Heart left ventricle (tissue), 16 donors: ENCODE measurements around the gene SLC9A4. TPM values are rescaled to one million over a fixed set of nuclear protein-coding genes. Genes with fewer than 3 reads are reported as not detected.
"Not testable (repeated sequence)": the region's sequence is repeated elsewhere in the genome, so short reads cannot be mapped to it uniquely, and the experiment has no call there.

Experiments
- ATAC-seq, 4 donors: fragments of 200-7000 bp; cut with Tn5 transposase; one replicate each; pipeline ENCODE4 v1.9.1; 2020 to 2022; ENCODE audit warnings: moderate library complexity in 4 of 4, mild to moderate bottlenecking in 3 of 4, moderate number of reproducible peaks in 1 of 4
- DNase-seq, 5 donors: peaks; one replicate each; pipeline ENCODE4 v3.0.0-alpha.2; 2020
- H3K27ac ChIP-seq, 12 donors: fragments of 200-600 bp; sonication (generic) in 4 of 12; one replicate each; pipeline versions ENCODE4 v1.5.0 to v1.8.0; 2016 to 2022; ENCODE audit warnings: mild to moderate bottlenecking in 2 of 12
- H3K27me3 ChIP-seq, 9 donors: fragments of 200-600 bp; sonication (generic) in 2 of 9; one replicate each; pipeline versions ENCODE4 v1.5.1 to v1.8.0; 2016 to 2022; ENCODE audit warnings: mild to moderate bottlenecking in 3 of 9
- H3K36me3 ChIP-seq, 9 donors: fragments of 200-600 bp; sonication (generic) in 2 of 9; one replicate each; pipeline versions ENCODE4 v1.5.0 to v1.8.0; 2018 to 2022; ENCODE audit warnings: mild to moderate bottlenecking in 2 of 9
- H3K4me1 ChIP-seq, 12 donors: fragments of 200-600 bp; sonication (generic) in 4 of 12; one replicate each; pipeline versions ENCODE4 v1.5.0 to v1.8.0; 2016 to 2022; ENCODE audit warnings: mild to moderate bottlenecking in 3 of 12
- H3K4me3 ChIP-seq, 12 donors: fragments of 200-600 bp; sonication (generic) in 4 of 12; one replicate each; pipeline versions ENCODE4 v1.5.0 to v1.8.0; 2017 to 2022; ENCODE audit warnings: mild to moderate bottlenecking in 9 of 12, moderate library complexity in 4 of 12
- H3K9me3 ChIP-seq, 12 donors: fragments of 200-600 bp; sonication (generic) in 4 of 12; one replicate each; pipeline versions ENCODE4 v1.5.0 to v1.8.0; 2016 to 2022; ENCODE audit warnings: mild to moderate bottlenecking in 1 of 12
- POLR2A ChIP-seq, 2 donors: fragments of 450-650 bp; IDR thresholded peaks; one replicate each; pipeline ENCODE4 v1.6.1; 2017; ENCODE audit warnings: antibody characterized with exemption in 2 of 2, mild to moderate bottlenecking in 2 of 2, moderate library complexity in 2 of 2
- WGBS, 4 donors: extraction: QIAGEN DNeasy Blood & Tissue Kit in 2 of 4; methylation state at CpG; one replicate each; pipeline versions ENCODE4 v1.1.5 to v1.1.7; 2013 to 2018; 5-methylcytosine and 5-hydroxymethylcytosine counted together
- intact Hi-C, 10 donors: fragments of 100-400 bp; cut with DNase I; formaldehyde crosslinking; loops; one replicate each; pipeline versions ENCODE4 v1.11.1 to v1.14.2; 2022
- polyA plus RNA-seq, 2 donors: library from polyadenylated mRNA; stranded (reverse); fragments of 200-250 nt; gene quantifications; one replicate each; pipeline ENCODE4 v1.2.3, GENCODE V29; 2013
- total RNA-seq, 9 donors: library from RNA; depleted of rRNA in 2 of 9; stranded (reverse); fragments of >200 nt in 2 of 9; fragmentation: NEBNext Ultra II Directional in 3 of 9; extraction: Animal tissue kit (Norgen Biotek cat#: 25700) in 3 of 9; gene quantifications; one replicate each; pipeline versions ENCODE4 v1.1.0 to v1.2.4, GENCODE V29; 2016 to 2023
- TF ChIP-seq, protein P1 (sequence below), 12 donors: fragments of 200-600 bp; sonication (generic) in 4 of 12; IDR thresholded peaks; one replicate each; pipeline versions ENCODE4 v1.5.0 to v1.8.0; 2018 to 2022; ENCODE audit warnings: antibody characterized with exemption in 12 of 12, mild to moderate bottlenecking in 5 of 12
- donor health status: ischemic (EF 13 %, LVEDD 7.1; RV severe dilation, severe dysfunction).
- donor health status: healthy with polysubstance abuse.
- donor health status: DM: no; HTN: yes; CAD: no.
- donor health status: DM: no; HTN: no; CAD: no.
- donor health status: ischemic (EF 25% LVEDD 6.9; RV normal size, moderate dysfunction).
- donor health status: ischemic (EF 25% LVEDD 5.7; RV mildly dilated, moderate dysfunction).
- donor health status: healthy.
- donor health status: DM: yes; HTN: yes; CAD: no.
- donor health status: ischemic (EF 35%, LVEDD 5.7; RV mildly dilated, moderate dysfunction).
- donor health status: nonischemic (EF 11% LVEDD 7.7; RV severe dilation, severe dysfunction).
- donor health status: DM: yes; HTN: yes; CAD: no.
- donor health status: PGD.
- donor health status: ischemic (EF 29% LVEDD 5.4; RV normal size, mild dysfunction).
- donor health status: nonischemic (EF 23%, LVEDD 6.1; RV moderate dilation, normal function).

Gene SLC9A4
- total and polyA plus RNA-seq, 11 donors = not detected

DNA sequence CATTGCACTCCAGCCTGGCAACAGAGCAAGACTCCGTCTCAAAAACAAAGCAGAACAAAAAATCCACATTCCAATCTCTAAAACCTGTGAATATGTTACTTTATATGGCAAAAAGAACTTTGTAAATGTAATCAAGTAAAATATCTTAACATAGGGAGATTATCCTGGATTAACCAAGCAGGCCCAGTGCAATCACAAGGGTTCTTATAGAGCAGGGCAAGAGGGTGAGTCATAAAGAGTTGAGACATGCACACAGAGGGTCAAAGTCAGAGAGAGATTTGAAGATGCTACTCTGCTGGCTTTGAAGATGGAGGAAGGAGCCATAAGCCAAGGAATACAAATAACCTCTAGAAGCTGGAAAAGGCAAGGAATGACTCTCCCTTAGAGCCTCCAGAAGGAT, 85.4 kb downstream of the SLC9A4 start:
- intact Hi-C loops = no loop called here
- ATAC-seq (no peak), DNase-seq (no peak)
- no peak for TF ChIP-seq POLR2A (IDR thresholded peaks at IDR 0.05)
- TF ChIP-seq, protein P1, sequence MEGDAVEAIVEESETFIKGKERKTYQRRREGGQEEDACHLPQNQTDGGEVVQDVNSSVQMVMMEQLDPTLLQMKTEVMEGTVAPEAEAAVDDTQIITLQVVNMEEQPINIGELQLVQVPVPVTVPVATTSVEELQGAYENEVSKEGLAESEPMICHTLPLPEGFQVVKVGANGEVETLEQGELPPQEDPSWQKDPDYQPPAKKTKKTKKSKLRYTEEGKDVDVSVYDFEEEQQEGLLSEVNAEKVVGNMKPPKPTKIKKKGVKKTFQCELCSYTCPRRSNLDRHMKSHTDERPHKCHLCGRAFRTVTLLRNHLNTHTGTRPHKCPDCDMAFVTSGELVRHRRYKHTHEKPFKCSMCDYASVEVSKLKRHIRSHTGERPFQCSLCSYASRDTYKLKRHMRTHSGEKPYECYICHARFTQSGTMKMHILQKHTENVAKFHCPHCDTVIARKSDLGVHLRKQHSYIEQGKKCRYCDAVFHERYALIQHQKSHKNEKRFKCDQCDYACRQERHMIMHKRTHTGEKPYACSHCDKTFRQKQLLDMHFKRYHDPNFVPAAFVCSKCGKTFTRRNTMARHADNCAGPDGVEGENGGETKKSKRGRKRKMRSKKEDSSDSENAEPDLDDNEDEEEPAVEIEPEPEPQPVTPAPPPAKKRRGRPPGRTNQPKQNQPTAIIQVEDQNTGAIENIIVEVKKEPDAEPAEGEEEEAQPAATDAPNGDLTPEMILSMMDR (IDR thresholded peaks at IDR 0.05) = no peak
- WGBS, 4 donors = 79 to 100% (median 86%) methylated on average over 1 of the region's 1 CpG
- Histone ChIP-seq H3K4me3 (no peak overlapping the region), H3K27me3 (no peaks in the 10 kb centered on the region), H3K27ac (no peak overlapping the region), H3K4me1 (no peaks in the 10 kb centered on the region), H3K9me3 (peaks cover 0 to 3% (median 0%) of the 10 kb centered on the region in 12 donors), H3K36me3 (no peaks in the 10 kb centered on the region)

DNA sequence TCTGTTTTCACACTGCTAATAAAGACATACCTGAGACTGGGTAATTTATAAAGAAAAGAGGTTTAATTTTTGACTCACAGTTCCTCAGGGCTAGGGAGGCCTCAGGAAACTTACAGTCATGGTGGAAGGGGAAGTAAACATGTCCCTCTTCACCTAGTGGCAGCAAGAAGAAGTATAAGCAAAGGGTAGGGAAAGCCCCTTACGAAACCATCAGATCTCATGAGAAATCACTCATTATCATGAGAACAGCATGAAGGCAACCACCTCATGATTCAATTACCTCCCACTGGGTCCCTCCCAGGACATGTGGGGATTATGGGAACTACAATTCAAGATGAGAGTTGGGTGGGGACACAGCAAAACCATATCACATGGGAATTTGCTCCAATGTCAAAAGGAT, 89.5 kb downstream of the SLC9A4 start:
- H3K27ac ChIP-seq, H3K4me3 ChIP-seq, DNase-seq, intact Hi-C loops, H3K36me3 ChIP-seq, H3K27me3 ChIP-seq, H3K4me1 ChIP-seq, ATAC-seq: not testable (repeated sequence)
- WGBS, 4 donors = 69 to 85% (median 82%) methylated on average over 1 of the region's 1 CpG
- peaks cover 0 to 14% (median 4%) of the 10 kb centered on the region in 12 donors for H3K9me3 ChIP-seq

DNA sequence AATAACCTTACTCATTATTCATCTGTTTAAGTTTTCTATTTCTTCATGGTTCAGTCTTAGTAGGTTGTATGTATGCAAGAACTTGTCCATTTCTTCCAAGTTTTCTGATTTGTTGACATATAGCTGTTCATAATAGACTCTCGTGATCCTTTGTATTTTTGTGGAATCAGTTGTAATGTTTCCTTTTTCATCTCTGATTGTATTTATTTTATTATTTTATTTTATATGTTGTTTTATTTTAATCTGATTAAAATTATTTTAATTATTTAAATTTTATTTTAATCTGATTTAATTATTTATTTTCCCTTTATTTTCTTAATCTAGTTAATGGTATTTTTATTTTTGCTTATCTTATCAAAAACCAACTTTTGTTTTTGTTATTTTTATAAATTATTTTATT, 102.9 kb downstream of the SLC9A4 start:
- ATAC-seq (no peak), DNase-seq (no peak)
- 86 to 100% (median 94%) methylated on average over 1 of the region's 1 CpG for WGBS, 4 donors
- no peak overlapping the region for H3K4me3 ChIP-seq
- intact Hi-C loops = no loop called here
- H3K27ac ChIP-seq = no peak overlapping the region
- peaks cover 0 to 35% (median 0%) of the 10 kb centered on the region in 12 donors for H3K9me3 ChIP-seq
- H3K27me3 ChIP-seq = no peaks in the 10 kb centered on the region
- H3K36me3 ChIP-seq = no peaks in the 10 kb centered on the region
- H3K4me1 ChIP-seq = no peaks in the 10 kb centered on the region
- no peak for TF ChIP-seq POLR2A (IDR thresholded peaks at IDR 0.05)
- TF ChIP-seq, protein P1 (IDR thresholded peaks at IDR 0.05) = no peak

DNA sequence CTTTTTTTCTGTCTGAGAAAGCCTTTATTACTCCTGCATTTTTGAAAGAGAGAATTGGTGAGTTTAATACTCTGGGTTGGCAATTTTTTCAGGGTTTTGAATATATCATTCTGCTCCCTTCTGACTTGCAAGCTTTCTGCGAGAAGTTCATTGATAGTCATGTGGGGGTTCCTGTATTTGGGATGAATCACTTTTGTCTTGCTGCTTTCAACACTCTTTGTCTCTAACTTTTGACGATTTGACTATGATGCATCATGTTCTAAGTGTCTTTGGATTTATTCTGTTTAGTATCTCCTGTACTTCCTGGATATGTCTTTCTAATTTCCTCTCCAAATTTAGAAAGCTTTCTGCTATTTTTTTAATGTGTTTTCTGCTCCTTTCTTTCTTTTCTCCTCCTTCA, 105.3 kb downstream of the SLC9A4 start:
- ATAC-seq (no peak), DNase-seq (no peak)
- peaks cover 0 to 4% (median 0%) of the 10 kb centered on the region in 12 donors for H3K4me1 ChIP-seq
- peaks cover 0 to 34% (median 0%) of the 10 kb centered on the region in 12 donors for H3K9me3 ChIP-seq
- TF ChIP-seq POLR2A (IDR thresholded peaks at IDR 0.05) = no peak
- TF ChIP-seq, protein P1 (IDR thresholded peaks at IDR 0.05) = no peak
- WGBS, 4 donors = 69 to 77% (median 72%) methylated on average over 2 of the region's 2 CpGs
- no peak overlapping the region for H3K4me3 ChIP-seq
- H3K27ac ChIP-seq = no peak overlapping the region
- intact Hi-C loops = no loop called here
- no peaks in the 10 kb centered on the region for H3K36me3 ChIP-seq
- no peaks in the 10 kb centered on the region for H3K27me3 ChIP-seq

DNA sequence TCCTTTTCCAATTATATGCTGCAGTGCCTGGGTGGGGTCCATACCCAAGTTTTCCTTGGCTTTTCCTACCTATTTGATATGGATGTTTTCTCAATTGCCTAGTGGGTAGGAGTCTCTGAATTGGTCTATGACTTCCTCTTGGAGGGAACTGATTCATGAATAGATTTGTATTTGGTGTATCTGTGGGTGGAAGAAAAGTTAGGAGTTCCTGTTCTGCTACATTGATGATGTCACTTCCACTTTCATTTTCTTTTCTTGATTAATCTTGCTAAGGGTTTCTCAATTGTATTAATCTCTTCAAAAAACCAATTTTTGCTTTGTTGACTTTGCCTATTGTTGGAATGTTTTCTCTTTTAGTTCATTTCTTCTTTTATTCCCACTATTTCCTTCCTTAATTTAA, 108.9 kb downstream of the SLC9A4 start:
- Histone ChIP-seq H3K9me3 (peaks cover 0 to 12% (median 0%) of the 10 kb centered on the region in 12 donors), H3K27me3 (no peaks in the 10 kb centered on the region), H3K27ac (no peak overlapping the region), H3K36me3 (no peaks in the 10 kb centered on the region), H3K4me3 (no peak overlapping the region), H3K4me1 (peaks cover 0 to 4% (median 0%) of the 10 kb centered on the region in 12 donors)
- intact Hi-C loops = no loop called here
- ATAC-seq (no peak), DNase-seq (no peak)
- TF ChIP-seq, protein P1 (IDR thresholded peaks at IDR 0.05) = no peak
- TF ChIP-seq POLR2A (IDR thresholded peaks at IDR 0.05) = no peak
